B cell (primary cell): ENCODE data around the gene CIITA. TPM values are rescaled to one million over a fixed set of nuclear protein-coding genes. Genes with fewer than 3 reads are reported as not detected.
A peak's percentile ranks its signal among the peaks of the same experiment; 100 is the strongest.

Experiments used
- ATAC-seq: fragments of 200-7000 bp; cut with Tn5 transposase; one replicate; pipeline ENCODE4 v1.10.0; 2021; ENCODE audit warnings: low read depth, mild to moderate bottlenecking, moderate number of reproducible peaks, moderate library complexity
- CTCF ChIA-PET: fragments of 350-600 bp; sonication (Branson Sonifier 250); formaldehyde crosslinking; loops from one replicate; lab custom pipeline; 2021; ENCODE audit warnings: antibody characterized with exemption, inconsistent platforms; lab: Charles Lee
- POLR2A ChIA-PET: fragments of 350-600 bp; sonication (Branson Sonifier 250); formaldehyde crosslinking; loops from one replicate; lab custom pipeline; 2021; ENCODE audit warnings: antibody characterized with exemption; lab: Charles Lee
- DNase-seq: peaks from one replicate; pipeline ENCODE4 v3.0.0; 2013
- H2AFZ ChIP-seq: 2 replicates; pipeline ENCODE4 v1.6.1; 2012; ENCODE audit warnings: mild to moderate bottlenecking, low read depth, low read length; ENCODE audit not compliant: insufficient read depth, poor library complexity, severe bottlenecking
- H3K27ac ChIP-seq, 2 donors: 1 replicate in 1 of 2; 2 replicates in 1 of 2; pipeline ENCODE4 v1.5.1; 2012 to 2013; ENCODE audit warnings: low read length in 2 of 2, mild to moderate bottlenecking in 2 of 2, moderate library complexity in 1 of 2
- H3K27me3 ChIP-seq, 4 experiments: fragments of 200-600 bp in 1 of 4; sonication (generic) in 1 of 4; replicated peaks in 1 of 4; 1 replicate in 2 of 4; 2 replicates in 2 of 4; pipeline versions ENCODE4 v1.6.1 to v1.7.0; 2013 to 2016; ENCODE audit warnings: low read length in 3 of 4, mild to moderate bottlenecking in 2 of 4, mixed read lengths in 1 of 4, moderate library complexity in 1 of 4; ENCODE audit not compliant: insufficient read depth in 4 of 4, control insufficient read depth in 3 of 4; ENCODE audit errors: control extremely low read depth in 1 of 4
- H3K36me3 ChIP-seq, 2 experiments: replicated peaks in 1 of 2; 1 replicate in 1 of 2; 2 replicates in 1 of 2; pipeline versions ENCODE4 v1.6.1 to v1.7.1; 2013; ENCODE audit warnings: low read length in 1 of 2; ENCODE audit not compliant: insufficient read depth in 2 of 2, control insufficient read depth in 1 of 2; ENCODE audit errors: control extremely low read depth in 1 of 2, extremely low read depth in 1 of 2
- H3K4me1 ChIP-seq, 2 donors: fragments of 200-600 bp in 1 of 2; sonication (generic) in 1 of 2; 1 replicate in 1 of 2; 2 replicates in 1 of 2; pipeline versions ENCODE4 v1.5.1 to v1.6.1; 2013 to 2017; ENCODE audit warnings: low read length in 2 of 2; ENCODE audit not compliant: control insufficient read depth in 2 of 2, insufficient read depth in 2 of 2
- H3K4me2 ChIP-seq: replicated peaks from 2 replicates; pipeline ENCODE3; 2012; ENCODE audit warnings: mild to moderate bottlenecking, low read depth, low read length; ENCODE audit not compliant: poor library complexity, severe bottlenecking
- H3K4me3 ChIP-seq, 5 experiments: fragments of 200-600 bp in 1 of 5; sonication (generic) in 1 of 5; 1 replicate in 3 of 5; 2 replicates in 2 of 5; pipeline versions ENCODE4 v1.5.1 to v1.7.0; 2011 to 2016; ENCODE audit warnings: low read length in 4 of 5, mild to moderate bottlenecking in 4 of 5, low read depth in 2 of 5, control low read depth in 1 of 5, moderate library complexity in 1 of 5; ENCODE audit not compliant: insufficient read depth in 1 of 5; ENCODE audit errors: control extremely low read depth in 1 of 5, extremely low read depth in 1 of 5
- H3K79me2 ChIP-seq: fragments of 200-600 bp; sonication (generic); one replicate; pipeline ENCODE4 v1.6.0; 2016; ENCODE audit warnings: low read length; ENCODE audit not compliant: control insufficient read depth, insufficient read depth
- H3K9ac ChIP-seq: fragments of 200-600 bp; sonication (generic); 2 replicates; pipeline ENCODE4 v1.6.1; 2017; ENCODE audit warnings: mild to moderate bottlenecking, low read length, moderate library complexity
- H3K9me3 ChIP-seq, 3 donors: one replicate each; pipeline versions ENCODE4 v1.6.1 to v1.7.1; 2013; ENCODE audit warnings: low read length in 2 of 3; ENCODE audit not compliant: control insufficient read depth in 2 of 3, insufficient read depth in 1 of 3; ENCODE audit errors: control extremely low read depth in 1 of 3
- H4K20me1 ChIP-seq: 2 replicates; pipeline ENCODE4 v1.6.0; 2012; ENCODE audit warnings: mild to moderate bottlenecking, low read length; ENCODE audit not compliant: insufficient read depth, control insufficient read depth, poor library complexity, severe bottlenecking
- H3K27ac Mint-ChIP-seq: one replicate; pipeline ENCODE4 v1.8.0; 2021; ENCODE audit warnings: mixed read lengths
- H3K27me3 Mint-ChIP-seq: one replicate; pipeline ENCODE4 v1.8.0; 2021; ENCODE audit warnings: mixed read lengths
- H3K4me1 Mint-ChIP-seq: one replicate; pipeline ENCODE4 v1.8.0; 2021; ENCODE audit warnings: mixed read lengths
- H3K4me3 Mint-ChIP-seq: one replicate; pipeline ENCODE4 v1.8.0; 2021; ENCODE audit warnings: mixed read lengths
- H3K9me3 Mint-ChIP-seq: one replicate; pipeline ENCODE4 v1.8.0; 2022; ENCODE audit warnings: mixed read lengths; ENCODE audit not compliant: insufficient read depth
- CTCF ChIP-seq: fragments of 200-600 bp; IDR thresholded peaks from one replicate; pipeline ENCODE4 v1.8.0; 2022; ENCODE audit warnings: antibody characterized with exemption, mild to moderate bottlenecking
- EZH2 ChIP-seq: IDR thresholded peaks from 2 replicates; pipeline ENCODE4 v1.6.1; 2012; ENCODE audit warnings: borderline replicate concordance, low read depth, mild to moderate bottlenecking, moderate library complexity, low read length; ENCODE audit not compliant: insufficient read depth, poor library complexity, severe bottlenecking
- WGBS: methylation state at CpG from one replicate; pipeline ENCODE4 v1.1.5; 2013; ENCODE audit warnings: missing lambda C conversion rate; ENCODE audit not compliant: insufficient coverage; 5-methylcytosine and 5-hydroxymethylcytosine counted together
- intact Hi-C: fragments of 100-400 bp; cut with micrococcal nuclease; formaldehyde crosslinking; loops from one replicate; pipeline ENCODE4 v1.10.0; 2022
- polyA plus RNA-seq: library from polyadenylated mRNA; depleted of rRNA; stranded (reverse); fragments of >200 nt; gene quantifications from 2 replicates; pipeline ENCODE4 v1.2.3, GENCODE V29; 2012
- total RNA-seq, 2 donors: library from RNA; stranded (reverse); fragments of 120-200 nt in 1 of 2; gene quantifications; 1 replicate in 1 of 2; 2 replicates in 1 of 2; pipeline versions ENCODE4 v1.2.3 to v1.2.4, GENCODE V29; 2013 to 2022

CIITA gene
- total and polyA plus RNA-seq, 2 donors (not counting 1 experiment from before 2014, with no cell fraction given): 632 to 719 TPM

- no peak overlapping the region for H2AFZ ChIP-seq
- no peak overlapping the region for H3K4me3 ChIP-seq
- Mint-ChIP-seq H3K4me1 (peaks cover 93% of the 10 kb centered on the region), H3K4me3 (peak overlapping the region; percentile 78), H3K9me3 (peaks cover 2% of the 10 kb centered on the region), H3K27ac (peak overlapping the region; percentile 92), H3K27me3 (no peaks in the 10 kb centered on the region)
- H3K4me2 ChIP-seq: peak overlapping the region; percentile 64
- intact Hi-C loops: no loop called here
- peak overlapping the region; percentile 68 to 77 for H3K27ac ChIP-seq
- CTCF ChIA-PET: interaction anchor here (1.1 to 1.9 kb wide), 8 partner anchors 8 to 380 kb away, joined by 4 to 6 read pairs (median 5); partner anchors contain the start of gene CIITA
- peaks cover 97% of the 10 kb centered on the region for H3K79me2 ChIP-seq
- H4K20me1 ChIP-seq: peaks cover 68% of the 10 kb centered on the region
- ATAC-seq (no peak), DNase-seq (peak; percentile 72)
- TF ChIP-seq CTCF: no peak
- no peaks in the 10 kb centered on the region for H3K27me3 ChIP-seq
- peaks cover 0 to 7% (median 0%) of the 10 kb centered on the region in 3 donors for H3K9me3 ChIP-seq
- peaks cover 26 to 77% of the 10 kb centered on the region in 2 experiments for H3K36me3 ChIP-seq
- H3K4me1 ChIP-seq: peaks cover 88 to 93% of the 10 kb centered on the region in 2 donors
- H3K9ac ChIP-seq: peak overlapping the region; percentile 5
- WGBS: 75% methylated on average over 6 of the region's 17 CpGs
- POLR2A ChIA-PET: interaction anchor here (0.6 to 3.7 kb wide), 5 partner anchors 16 to 1049 kb away, joined by 3 to 28 read pairs (median 8); no protein-coding TSS in a partner anchor
Observed at GRCh38 chr16:10895053-10895946, 18.3 kb downstream of the CIITA start.

- Histone ChIP-seq H3K9ac (peak overlapping the region; percentile 5), H4K20me1 (peaks cover 65% of the 10 kb centered on the region), H3K27me3 (no peaks in the 10 kb centered on the region), H2AFZ (no peak overlapping the region), H3K36me3 (peaks cover 26 to 77% of the 10 kb centered on the region in 2 experiments), H3K4me3 (peak overlapping the region in 2 of 5 experiments; percentile 16 to 21), H3K9me3 (peaks cover 0 to 7% (median 0%) of the 10 kb centered on the region in 3 donors), H3K79me2 (peaks cover 97% of the 10 kb centered on the region), H3K4me2 (peak overlapping the region; percentile 64), H3K4me1 (peaks cover 79 to 90% of the 10 kb centered on the region in 2 donors), H3K27ac (peak overlapping the region; percentile 68 to 77)
- DNase-seq (no peak), ATAC-seq (no peak)
- peaks cover 91% of the 10 kb centered on the region for H3K4me1 Mint-ChIP-seq
- H3K4me3 Mint-ChIP-seq: peak overlapping the region; percentile 78
- CTCF ChIA-PET: interaction anchor here (0.8 to 2.6 kb wide), 8 partner anchors 9 to 374 kb away, joined by 3 to 13 read pairs (median 5); partner anchors contain the start of gene CIITA
- POLR2A ChIA-PET: interaction anchor here (2.0 to 3.7 kb wide), 3 partner anchors 8 to 17 kb away, joined by 6 to 28 read pairs (median 9); no protein-coding TSS in a partner anchor
- intact Hi-C loops: no loop called here
- H3K9me3 Mint-ChIP-seq: peaks cover 2% of the 10 kb centered on the region
- peak overlapping the region; percentile 92 for H3K27ac Mint-ChIP-seq
- H3K27me3 Mint-ChIP-seq: no peaks in the 10 kb centered on the region
- no CpG with 5 or more reads among the region's 3 CpGs for WGBS
- no peak for TF ChIP-seq EZH2
- no peak for TF ChIP-seq CTCF
Observed at GRCh38 chr16:10896165-10896564, 19.2 kb downstream of the CIITA start.
